Uterus (tissue), 2 donors: ENCODE results near the gene ADORA3.

Experiments
- CTCF ChIP-seq, 4 experiments: fragments of 200-600 bp in 2 of 4; fragments of 450-650 bp in 2 of 4; sonication (generic) in 2 of 4; IDR thresholded peaks; one replicate each; pipeline ENCODE4 v1.5.1; 2016 to 2019; ENCODE audit warnings: antibody characterized with exemption in 4 of 4, mild to moderate bottlenecking in 2 of 4, moderate library complexity in 1 of 4
- POLR2A ChIP-seq, 2 donors: fragments of 450-650 bp; IDR thresholded peaks; one replicate each; pipeline ENCODE4 v1.6.1; 2016; ENCODE audit warnings: antibody characterized with exemption in 2 of 2, mild to moderate bottlenecking in 1 of 2, moderate library complexity in 1 of 2

DNA sequence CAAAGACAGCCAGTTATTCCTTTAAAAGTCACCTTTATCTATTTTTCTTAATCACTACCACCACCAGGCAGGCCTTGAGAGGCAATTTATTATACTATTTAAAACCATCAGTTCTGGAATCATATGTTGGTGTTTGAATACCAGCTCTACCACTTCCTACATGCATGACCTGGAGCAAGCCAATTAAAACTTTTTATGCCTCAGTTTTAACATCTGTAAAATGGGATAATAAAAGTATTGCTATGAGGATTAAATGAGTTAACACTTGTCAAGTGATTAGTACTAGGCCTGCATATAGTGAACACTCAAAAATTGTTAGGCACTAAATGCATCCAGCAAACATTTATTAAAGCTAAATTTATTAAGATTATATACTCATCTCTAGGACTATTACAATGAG, 49.2 kb upstream of the ADORA3 start:
- TF ChIP-seq CTCF (IDR thresholded peaks at IDR 0.05) (no peak), POLR2A (IDR thresholded peaks at IDR 0.05) (no peak)
